OCI-LY7 (cell line): Measurements from ENCODE around the gene SPECC1L. TPM values are rescaled to one million over a fixed set of nuclear protein-coding genes. Genes with fewer than 3 reads are reported as not detected.
"Not testable (repeated sequence)": the region's sequence is repeated elsewhere in the genome, so short reads cannot be mapped to it uniquely, and the experiment has no call there.

Source experiments
- BruUV-seq: library from RNA; stranded (reverse); fragments of 400-500 nt; replicated peaks from 2 replicates; lab custom pipeline; 2021; lab: Mats Ljungman, UMichigan
- CTCF ChIA-PET: fragments of 300-600 bp; sonication (Branson Sonifier 250); formaldehyde crosslinking; loops from one replicate; lab custom pipeline; 2022; ENCODE audit warnings: antibody characterized with exemption; ENCODE audit not compliant: unreplicated experiment; lab: Charles Lee
- POLR2A ChIA-PET: fragments of 300-600 bp; sonication (Branson Sonifier 250); formaldehyde crosslinking; loops from one replicate; lab custom pipeline; 2022; ENCODE audit warnings: antibody characterized with exemption; lab: Charles Lee
- DNase-seq: peaks from one replicate; pipeline ENCODE4 v3.0.0-alpha.2; 2015; ENCODE audit warnings: low spot score
- H2AFZ ChIP-seq: fragments of 200-600 bp; sonication (generic), shearing (Covaris generic); 2 replicates; pipeline ENCODE4 v1.6.1; 2014; ENCODE audit warnings: mild to moderate bottlenecking, antibody characterized with exemption, low read length, moderate library complexity
- H3K27ac ChIP-seq: fragments of 200-600 bp; sonication (generic); 2 replicates; pipeline ENCODE4 v1.5.1; 2014; ENCODE audit warnings: mixed run types, low read depth, mild to moderate bottlenecking, moderate library complexity, low read length, inconsistent platforms; ENCODE audit not compliant: poor library complexity, severe bottlenecking
- H3K36me3 ChIP-seq: fragments of 200-600 bp; sonication (generic); 2 replicates; pipeline ENCODE4 v1.6.1; 2014; ENCODE audit warnings: mild to moderate bottlenecking, antibody characterized with exemption, low read length, moderate library complexity, mixed read lengths; ENCODE audit not compliant: insufficient read depth
- H3K4me1 ChIP-seq: fragments of 200-600 bp; sonication (generic); 2 replicates; pipeline ENCODE4 v1.5.1; 2014; ENCODE audit warnings: mild to moderate bottlenecking, low read length; ENCODE audit not compliant: insufficient read depth, poor library complexity, severe bottlenecking
- H3K4me2 ChIP-seq: fragments of 200-600 bp; sonication (generic); 2 replicates; pipeline ENCODE4 v1.6.1; 2014; ENCODE audit warnings: mild to moderate bottlenecking, low read length
- H3K4me3 ChIP-seq: fragments of 200-600 bp; sonication (generic); 2 replicates; pipeline ENCODE4 v1.5.1; 2014; ENCODE audit warnings: mild to moderate bottlenecking, low read depth, low read length; ENCODE audit not compliant: poor library complexity, severe bottlenecking
- H3K79me2 ChIP-seq: fragments of 200-600 bp; sonication (generic); 2 replicates; pipeline ENCODE4 v1.6.1; 2016; ENCODE audit warnings: low read depth, mild to moderate bottlenecking, low read length, moderate library complexity, mixed read lengths; ENCODE audit not compliant: insufficient read depth
- H3K9me2 ChIP-seq: fragments of 200-600 bp; sonication (generic); 2 replicates; pipeline ENCODE4 v1.6.1; 2016; ENCODE audit warnings: mild to moderate bottlenecking, low read length, mixed read lengths; ENCODE audit not compliant: insufficient read depth
- H3K9me3 ChIP-seq: fragments of 200-600 bp; sonication (generic); 2 replicates; pipeline ENCODE4 v1.6.1; 2014; ENCODE audit warnings: mild to moderate bottlenecking, mixed run types, low read length, mixed read lengths
- H4K20me1 ChIP-seq: fragments of 200-600 bp; sonication (generic); 2 replicates; pipeline ENCODE4 v1.6.1; 2014; ENCODE audit warnings: mild to moderate bottlenecking, antibody characterized with exemption, low read length, moderate library complexity, mixed read lengths; ENCODE audit not compliant: insufficient read depth
- CTCF ChIP-seq: fragments of 200-600 bp; sonication (generic); conservative IDR thresholded peaks from 2 replicates; pipeline ENCODE4 v1.5.1; 2014; ENCODE audit warnings: mild to moderate bottlenecking, antibody characterized with exemption, low read length, moderate library complexity, mixed read lengths
- EZH2phosphoT487 ChIP-seq: fragments of 200-600 bp; sonication (generic); IDR thresholded peaks from 2 replicates; pipeline ENCODE4 v1.6.1; 2018; ENCODE audit warnings: low read depth, borderline replicate concordance, mild to moderate bottlenecking, mixed run types, antibody characterized with exemption, low read length, moderate library complexity, mixed read lengths
- intact Hi-C: fragments of 100-400 bp; cut with micrococcal nuclease; formaldehyde crosslinking; loops from one replicate; pipeline ENCODE4 v1.10.0; 2022; ENCODE audit not compliant: unreplicated experiment
- total RNA-seq, 2 experiments: library from RNA; depleted of rRNA in 1 of 2; stranded (reverse); fragments of >200 nt in 1 of 2; shearing (Covaris generic) in 1 of 2; gene quantifications; 2 replicates each; pipeline ENCODE4 v1.2.3, GENCODE V29; 2014 to 2022

SPECC1L gene
- total RNA-seq, 2 experiments from 2014 or later: 47.0 to 66.2 TPM

GRCh38 chr22:24235315-24235714 lies 35.3 kb upstream of the SPECC1L start:
- H3K4me2 ChIP-seq: no peak overlapping the region
- intact Hi-C loops: no loop called here
- no peak overlapping the region for H3K4me3 ChIP-seq
- H3K27ac ChIP-seq: no peak overlapping the region
- H3K79me2 ChIP-seq: no peaks in the 10 kb centered on the region
- H3K9me3 ChIP-seq: no peaks in the 10 kb centered on the region
- DNase-seq: no peak
- H3K36me3 ChIP-seq: no peaks in the 10 kb centered on the region
- no peak overlapping the region for H2AFZ ChIP-seq
- ChIA-PET CTCF (no interaction called here), POLR2A (no interaction called here)
- H3K4me1 ChIP-seq: no peaks in the 10 kb centered on the region
- TF ChIP-seq EZH2phosphoT487: no peak
- no peak for TF ChIP-seq CTCF
- no TSS peak for BruUV-seq
- H3K9me2 ChIP-seq: no peaks in the 10 kb centered on the region
- no peaks in the 10 kb centered on the region for H4K20me1 ChIP-seq

- intact Hi-C loops: no loop called here
- Histone ChIP-seq H2AFZ (no peak overlapping the region), H3K36me3 (no peaks in the 10 kb centered on the region), H3K4me2 (no peak overlapping the region), H4K20me1 (no peaks in the 10 kb centered on the region), H3K9me2 (no peaks in the 10 kb centered on the region), H3K27ac (no peak overlapping the region), H3K9me3 (no peaks in the 10 kb centered on the region), H3K4me3 (no peak overlapping the region), H3K79me2 (no peaks in the 10 kb centered on the region), H3K4me1 (no peaks in the 10 kb centered on the region)
- ChIA-PET CTCF (no interaction called here), POLR2A (no interaction called here)
- no TSS peak for BruUV-seq
- no peak for DNase-seq
- TF ChIP-seq CTCF (no peak), EZH2phosphoT487 (no peak)
These were observed 34.0 kb upstream of the SPECC1L start for GRCh38 chr22:24236656-24237055.

- H2AFZ ChIP-seq, H3K79me2 ChIP-seq, H3K4me2 ChIP-seq, H3K9me2 ChIP-seq, H3K4me3 ChIP-seq, POLR2A ChIA-PET, BruUV-seq, H3K36me3 ChIP-seq, H3K27ac ChIP-seq, CTCF ChIA-PET, H4K20me1 ChIP-seq, DNase-seq, H3K9me3 ChIP-seq, intact Hi-C loops: not testable (repeated sequence)
- H3K4me1 ChIP-seq: peaks cover 13% of the 10 kb centered on the region
These were observed 32.4 kb upstream of the SPECC1L start for GRCh38 chr22:24238101-24238694.
